Transverse colon (tissue), 4 donors: ENCODE results near the gene SLMAP.

Experiments used
- CTCF ChIP-seq, 5 experiments: fragments of 200-600 bp in 3 of 5; fragments of 450-650 bp in 2 of 5; sonication (generic) in 3 of 5; IDR thresholded peaks; 1 replicate in 2 of 5; 2 replicates in 3 of 5; pipeline ENCODE4 v1.5.1; 2016 to 2017; ENCODE audit warnings: antibody characterized with exemption in 5 of 5, inconsistent platforms in 3 of 5, mild to moderate bottlenecking in 2 of 5, moderate library complexity in 1 of 5
- POLR2A ChIP-seq: fragments of 450-650 bp; IDR thresholded peaks from one replicate; pipeline ENCODE4 v1.6.1; 2016; ENCODE audit warnings: antibody characterized with exemption, mild to moderate bottlenecking, moderate library complexity
- POLR2AphosphoS5 ChIP-seq, 3 donors: sonication (generic); formaldehyde crosslinking; IDR thresholded peaks; one replicate each; pipeline ENCODE4 v1.6.1; 2016; ENCODE audit warnings: antibody characterized with exemption in 3 of 3

DNA sequence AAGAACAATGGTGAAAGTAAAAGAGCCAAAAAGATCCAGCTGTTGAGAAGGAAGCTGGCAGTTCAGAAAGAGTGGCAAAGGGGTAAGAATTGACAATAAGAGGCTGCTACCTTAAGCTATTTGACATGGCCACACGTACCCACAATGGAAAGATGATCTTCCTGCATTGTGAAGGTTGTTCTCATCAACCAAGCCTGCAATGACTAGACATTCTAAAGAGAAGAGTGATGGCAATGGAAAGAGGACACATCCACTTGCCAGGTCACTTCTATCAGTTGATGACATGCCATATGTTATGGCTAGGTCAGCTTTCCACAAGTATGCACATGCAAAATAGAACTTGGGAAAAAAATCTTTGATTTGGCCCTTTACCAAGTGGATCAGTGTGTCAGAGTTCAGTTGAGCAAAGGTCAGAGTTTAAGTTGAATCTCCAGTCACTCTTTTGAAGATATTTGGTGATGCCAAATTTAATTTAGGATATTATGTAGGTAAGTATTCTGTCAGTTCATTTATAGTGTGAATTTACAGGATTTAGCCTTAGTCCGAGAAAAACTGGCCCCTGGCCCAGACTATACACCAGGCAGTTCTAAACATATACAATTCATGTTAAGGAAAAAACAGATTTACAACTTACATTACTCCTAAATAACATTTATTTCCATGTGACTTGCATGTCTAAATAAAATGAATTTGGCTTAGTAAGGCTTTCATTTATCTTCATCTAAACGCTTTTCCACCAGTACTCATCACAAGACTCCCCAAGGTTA is 147.2 kb downstream of the SLMAP start:
- TF ChIP-seq CTCF (IDR thresholded peaks at IDR 0.05), result no peak
- TF ChIP-seq POLR2AphosphoS5 (IDR thresholded peaks at IDR 0.05), result peak in 1 of 3 donors; percentile 44
- TF ChIP-seq POLR2A, result no peak
